HT1080 (cell line): ENCODE measurements around the gene CFB. TPM values are rescaled to one million over a fixed set of nuclear protein-coding genes. Genes with fewer than 3 reads are reported as not detected.
"Not testable (repeated sequence)": the region's sequence is repeated elsewhere in the genome, so short reads cannot be mapped to it uniquely, and the experiment has no call there.

Experiments
- DNase-seq: peaks from one replicate; pipeline ENCODE4 v3.0.0-alpha.2; 2015; ENCODE audit warnings: low read depth
- polyA plus RNA-seq, 2 experiments: library from polyadenylated mRNA; depleted of rRNA; stranded (reverse); fragments of >200 nt; gene quantifications; 2 replicates each; pipeline ENCODE4 v1.2.3, GENCODE V29; 2015
- total RNA-seq: library from RNA; depleted of rRNA; stranded (reverse); fragments of >200 nt; shearing (Covaris generic); gene quantifications from 2 replicates; pipeline ENCODE4 v1.2.3, GENCODE V29; 2014; rRNA removed

Gene CFB
- not detected in 2 replicates for total RNA-seq
- 0.41 and 0.73 TPM in 2 replicates for polyA plus RNA-seq (2015; cell fraction: cytosol; rRNA removed)
- polyA plus RNA-seq (2015; cell fraction: nucleus; rRNA removed), result 0.96 and 3.3 TPM in 2 replicates

- DNase-seq, result peak; percentile 42
These were observed at the start of gene CFB for GRCh38 chr6:31945507-31946369. CFB (plus strand) TSS chr6:31946095; CDS start chr6:31946222, 127 bp downstream.

- DNase-seq, result no peak
These were observed 49.4 kb upstream of the CFB start for GRCh38 chr6:31896493-31896855.

GRCh38 chr6:31896856-31897611 is 48.9 kb upstream of the CFB start:
- DNase-seq, result no peak

GRCh38 chr6:31897612-31898382 is 48.1 kb upstream of the CFB start, which contains the start of gene EHMT2:
EHMT2 (minus strand) TSS chr6:31897698; CDS start chr6:31897677, 21 bp downstream.
- peak; percentile 75 for DNase-seq

- peak; percentile 64 for DNase-seq
These were observed 47.4 kb upstream of the CFB start for GRCh38 chr6:31898383-31899011.

- no peak for DNase-seq
These were observed 46.7 kb upstream of the CFB start for GRCh38 chr6:31899215-31899614.

GRCh38 chr6:31899882-31900722 is 45.8 kb upstream of the CFB start:
- DNase-seq, result no peak

GRCh38 chr6:31900917-31901414 is 44.9 kb upstream of the CFB start:
- DNase-seq, result no peak

GRCh38 chr6:31901415-31901952 is 44.4 kb upstream of the CFB start:
- peak; percentile 32 for DNase-seq

GRCh38 chr6:31901953-31902643 is 43.8 kb upstream of the CFB start, which contains the start of gene ZBTB12:
ZBTB12 (minus strand) TSS chr6:31902086; CDS start chr6:31901305, 781 bp downstream.
- DNase-seq, result peak; percentile 88

GRCh38 chr6:31903957-31904356 is 41.9 kb upstream of the CFB start:
- DNase-seq, result no peak

- DNase-seq, result no peak
These were observed 40.9 kb upstream of the CFB start for GRCh38 chr6:31905041-31905440.

- DNase-seq, result no peak
These were observed 39.8 kb upstream of the CFB start for GRCh38 chr6:31906122-31906521.

GRCh38 chr6:31906727-31907126 is 39.2 kb upstream of the CFB start:
- DNase-seq, result not testable (repeated sequence)

GRCh38 chr6:31907158-31907813 is 38.6 kb upstream of the CFB start:
- peak; percentile 84 for DNase-seq

- not testable (repeated sequence) for DNase-seq
These were observed 37.6 kb upstream of the CFB start for GRCh38 chr6:31908255-31908654.

GRCh38 chr6:31908791-31909190 is 37.1 kb upstream of the CFB start:
- peak; percentile 41 for DNase-seq

- not testable (repeated sequence) for DNase-seq
These were observed 36.6 kb upstream of the CFB start for GRCh38 chr6:31909298-31909697.
